B cell (primary cell): ENCODE measurements around the gene RBPJ. TPM values are rescaled to one million over a fixed set of nuclear protein-coding genes. Genes with fewer than 3 reads are reported as not detected.

Experiments used
- ATAC-seq: fragments of 200-7000 bp; cut with Tn5 transposase; one replicate; pipeline ENCODE4 v1.10.0; 2021; ENCODE audit warnings: low read depth, mild to moderate bottlenecking, moderate number of reproducible peaks, moderate library complexity
- CTCF ChIA-PET: fragments of 350-600 bp; sonication (Branson Sonifier 250); formaldehyde crosslinking; loops from one replicate; lab custom pipeline; 2021; ENCODE audit warnings: antibody characterized with exemption, inconsistent platforms; lab: Charles Lee
- POLR2A ChIA-PET: fragments of 350-600 bp; sonication (Branson Sonifier 250); formaldehyde crosslinking; loops from one replicate; lab custom pipeline; 2021; ENCODE audit warnings: antibody characterized with exemption; lab: Charles Lee
- DNase-seq: peaks from one replicate; pipeline ENCODE4 v3.0.0; 2013
- H2AFZ ChIP-seq: 2 replicates; pipeline ENCODE4 v1.6.1; 2012; ENCODE audit warnings: mild to moderate bottlenecking, low read depth, low read length; ENCODE audit not compliant: insufficient read depth, poor library complexity, severe bottlenecking
- H3K27ac ChIP-seq, 2 donors: 1 replicate in 1 of 2; 2 replicates in 1 of 2; pipeline ENCODE4 v1.5.1; 2012 to 2013; ENCODE audit warnings: low read length in 2 of 2, mild to moderate bottlenecking in 2 of 2, moderate library complexity in 1 of 2
- H3K27me3 ChIP-seq, 4 experiments: fragments of 200-600 bp in 1 of 4; sonication (generic) in 1 of 4; replicated peaks in 1 of 4; 1 replicate in 2 of 4; 2 replicates in 2 of 4; pipeline versions ENCODE4 v1.6.1 to v1.7.0; 2013 to 2016; ENCODE audit warnings: low read length in 3 of 4, mild to moderate bottlenecking in 2 of 4, mixed read lengths in 1 of 4, moderate library complexity in 1 of 4; ENCODE audit not compliant: insufficient read depth in 4 of 4, control insufficient read depth in 3 of 4; ENCODE audit errors: control extremely low read depth in 1 of 4
- H3K36me3 ChIP-seq, 2 experiments: replicated peaks in 1 of 2; 1 replicate in 1 of 2; 2 replicates in 1 of 2; pipeline versions ENCODE4 v1.6.1 to v1.7.1; 2013; ENCODE audit warnings: low read length in 1 of 2; ENCODE audit not compliant: insufficient read depth in 2 of 2, control insufficient read depth in 1 of 2; ENCODE audit errors: control extremely low read depth in 1 of 2, extremely low read depth in 1 of 2
- H3K4me1 ChIP-seq, 2 donors: fragments of 200-600 bp in 1 of 2; sonication (generic) in 1 of 2; 1 replicate in 1 of 2; 2 replicates in 1 of 2; pipeline versions ENCODE4 v1.5.1 to v1.6.1; 2013 to 2017; ENCODE audit warnings: low read length in 2 of 2; ENCODE audit not compliant: control insufficient read depth in 2 of 2, insufficient read depth in 2 of 2
- H3K4me2 ChIP-seq: replicated peaks from 2 replicates; pipeline ENCODE3; 2012; ENCODE audit warnings: mild to moderate bottlenecking, low read depth, low read length; ENCODE audit not compliant: poor library complexity, severe bottlenecking
- H3K4me3 ChIP-seq, 5 experiments: fragments of 200-600 bp in 1 of 5; sonication (generic) in 1 of 5; 1 replicate in 3 of 5; 2 replicates in 2 of 5; pipeline versions ENCODE4 v1.5.1 to v1.7.0; 2011 to 2016; ENCODE audit warnings: low read length in 4 of 5, mild to moderate bottlenecking in 4 of 5, low read depth in 2 of 5, control low read depth in 1 of 5, moderate library complexity in 1 of 5; ENCODE audit not compliant: insufficient read depth in 1 of 5; ENCODE audit errors: control extremely low read depth in 1 of 5, extremely low read depth in 1 of 5
- H3K79me2 ChIP-seq: fragments of 200-600 bp; sonication (generic); one replicate; pipeline ENCODE4 v1.6.0; 2016; ENCODE audit warnings: low read length; ENCODE audit not compliant: control insufficient read depth, insufficient read depth
- H3K9ac ChIP-seq: fragments of 200-600 bp; sonication (generic); 2 replicates; pipeline ENCODE4 v1.6.1; 2017; ENCODE audit warnings: mild to moderate bottlenecking, low read length, moderate library complexity
- H3K9me3 ChIP-seq, 3 donors: one replicate each; pipeline versions ENCODE4 v1.6.1 to v1.7.1; 2013; ENCODE audit warnings: low read length in 2 of 3; ENCODE audit not compliant: control insufficient read depth in 2 of 3, insufficient read depth in 1 of 3; ENCODE audit errors: control extremely low read depth in 1 of 3
- H4K20me1 ChIP-seq: 2 replicates; pipeline ENCODE4 v1.6.0; 2012; ENCODE audit warnings: mild to moderate bottlenecking, low read length; ENCODE audit not compliant: insufficient read depth, control insufficient read depth, poor library complexity, severe bottlenecking
- H3K27ac Mint-ChIP-seq: one replicate; pipeline ENCODE4 v1.8.0; 2021; ENCODE audit warnings: mixed read lengths
- H3K27me3 Mint-ChIP-seq: one replicate; pipeline ENCODE4 v1.8.0; 2021; ENCODE audit warnings: mixed read lengths
- H3K4me1 Mint-ChIP-seq: one replicate; pipeline ENCODE4 v1.8.0; 2021; ENCODE audit warnings: mixed read lengths
- H3K4me3 Mint-ChIP-seq: one replicate; pipeline ENCODE4 v1.8.0; 2021; ENCODE audit warnings: mixed read lengths
- H3K9me3 Mint-ChIP-seq: one replicate; pipeline ENCODE4 v1.8.0; 2022; ENCODE audit warnings: mixed read lengths; ENCODE audit not compliant: insufficient read depth
- EZH2 ChIP-seq: IDR thresholded peaks from 2 replicates; pipeline ENCODE4 v1.6.1; 2012; ENCODE audit warnings: borderline replicate concordance, low read depth, mild to moderate bottlenecking, moderate library complexity, low read length; ENCODE audit not compliant: insufficient read depth, poor library complexity, severe bottlenecking
- WGBS: methylation state at CpG from one replicate; pipeline ENCODE4 v1.1.5; 2013; ENCODE audit warnings: missing lambda C conversion rate; ENCODE audit not compliant: insufficient coverage; 5-methylcytosine and 5-hydroxymethylcytosine counted together
- intact Hi-C: fragments of 100-400 bp; cut with micrococcal nuclease; formaldehyde crosslinking; loops from one replicate; pipeline ENCODE4 v1.10.0; 2022
- polyA plus RNA-seq: library from polyadenylated mRNA; depleted of rRNA; stranded (reverse); fragments of >200 nt; gene quantifications from 2 replicates; pipeline ENCODE4 v1.2.3, GENCODE V29; 2012
- total RNA-seq, 2 donors: library from RNA; stranded (reverse); fragments of 120-200 nt in 1 of 2; gene quantifications; 1 replicate in 1 of 2; 2 replicates in 1 of 2; pipeline versions ENCODE4 v1.2.3 to v1.2.4, GENCODE V29; 2013 to 2022
- TF ChIP-seq, protein P1 (sequence below): fragments of 200-600 bp; IDR thresholded peaks from one replicate; pipeline ENCODE4 v1.8.0; 2022; ENCODE audit warnings: antibody characterized with exemption, mild to moderate bottlenecking

The RBPJ gene
- total and polyA plus RNA-seq, 2 donors (not counting 1 experiment from before 2014, with no cell fraction given) = 10.6 to 50.1 TPM

DNA sequence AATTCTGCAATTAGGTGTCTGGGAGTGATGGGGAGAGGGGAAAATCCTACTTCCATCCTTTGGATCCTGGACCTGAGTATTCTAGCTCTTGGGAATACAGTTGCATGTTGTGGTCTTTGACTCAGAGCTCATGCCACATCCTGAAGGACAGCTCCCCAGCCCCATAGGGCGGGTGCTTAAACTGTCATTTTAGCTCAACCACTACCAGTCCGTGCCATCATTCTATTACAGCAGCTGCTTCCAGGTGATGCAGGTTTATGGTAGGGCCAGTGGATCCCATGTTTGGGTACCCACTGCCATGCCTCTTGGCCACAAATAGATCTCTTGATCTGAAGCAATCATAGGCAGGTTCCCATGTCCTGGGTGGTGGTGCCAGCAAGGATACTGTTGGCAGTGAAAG, 134.8 kb downstream of the RBPJ start:
- intact Hi-C loops = no loop called here
- Mint-ChIP-seq H3K27me3 (peaks cover 10% of the 10 kb centered on the region), H3K27ac (no peak overlapping the region), H3K9me3 (no peaks in the 10 kb centered on the region), H3K4me3 (no peak overlapping the region), H3K4me1 (peaks cover 4% of the 10 kb centered on the region)
- H4K20me1 ChIP-seq = no peaks in the 10 kb centered on the region
- no peaks in the 10 kb centered on the region for H3K79me2 ChIP-seq
- H3K27me3 ChIP-seq = peaks cover 0 to 2% (median 0%) of the 10 kb centered on the region in 4 experiments
- H3K9ac ChIP-seq = no peak overlapping the region
- no CpG with 5 or more reads among the region's 2 CpGs for WGBS
- ChIA-PET CTCF (interaction anchor here (0.8 to 9.7 kb wide), 2 partner anchors 45 to 552 kb away, joined by 3 to 125 read pairs; no protein-coding TSS in a partner anchor), POLR2A (no interaction called here)
- no peak overlapping the region for H2AFZ ChIP-seq
- H3K9me3 ChIP-seq = peaks cover 0 to 4% (median 3%) of the 10 kb centered on the region in 3 donors
- H3K36me3 ChIP-seq = no peaks in the 10 kb centered on the region
- no peak for ATAC-seq
- H3K27ac ChIP-seq = no peak overlapping the region
- TF ChIP-seq EZH2 = no peak
- TF ChIP-seq, protein P1, sequence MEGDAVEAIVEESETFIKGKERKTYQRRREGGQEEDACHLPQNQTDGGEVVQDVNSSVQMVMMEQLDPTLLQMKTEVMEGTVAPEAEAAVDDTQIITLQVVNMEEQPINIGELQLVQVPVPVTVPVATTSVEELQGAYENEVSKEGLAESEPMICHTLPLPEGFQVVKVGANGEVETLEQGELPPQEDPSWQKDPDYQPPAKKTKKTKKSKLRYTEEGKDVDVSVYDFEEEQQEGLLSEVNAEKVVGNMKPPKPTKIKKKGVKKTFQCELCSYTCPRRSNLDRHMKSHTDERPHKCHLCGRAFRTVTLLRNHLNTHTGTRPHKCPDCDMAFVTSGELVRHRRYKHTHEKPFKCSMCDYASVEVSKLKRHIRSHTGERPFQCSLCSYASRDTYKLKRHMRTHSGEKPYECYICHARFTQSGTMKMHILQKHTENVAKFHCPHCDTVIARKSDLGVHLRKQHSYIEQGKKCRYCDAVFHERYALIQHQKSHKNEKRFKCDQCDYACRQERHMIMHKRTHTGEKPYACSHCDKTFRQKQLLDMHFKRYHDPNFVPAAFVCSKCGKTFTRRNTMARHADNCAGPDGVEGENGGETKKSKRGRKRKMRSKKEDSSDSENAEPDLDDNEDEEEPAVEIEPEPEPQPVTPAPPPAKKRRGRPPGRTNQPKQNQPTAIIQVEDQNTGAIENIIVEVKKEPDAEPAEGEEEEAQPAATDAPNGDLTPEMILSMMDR = no peak
- H3K4me2 ChIP-seq = no peak overlapping the region
- H3K4me3 ChIP-seq = no peak overlapping the region
- H3K4me1 ChIP-seq = peaks cover 3 to 4% of the 10 kb centered on the region in 2 donors
- no peak for DNase-seq

DNA sequence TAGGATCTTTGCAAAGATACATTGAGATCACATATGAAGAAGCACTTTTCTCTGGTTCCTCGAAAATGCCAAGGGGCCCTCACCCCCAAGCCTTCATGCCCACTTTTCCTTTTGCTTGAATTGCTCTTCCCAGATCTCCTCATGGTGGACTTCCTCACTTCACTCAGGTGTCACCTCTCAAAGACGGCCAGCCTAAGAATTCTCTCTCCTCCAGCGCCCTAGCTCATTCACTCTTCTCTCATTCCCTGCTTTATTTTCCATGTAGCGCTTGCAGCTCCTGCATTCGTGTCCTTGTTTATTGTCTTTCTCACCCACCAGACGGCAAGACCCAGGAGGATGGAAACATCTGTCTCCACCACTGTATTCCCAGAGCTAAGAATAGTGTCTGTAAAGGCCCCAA, 136.6 kb downstream of the RBPJ start:
- no peaks in the 10 kb centered on the region for H3K79me2 ChIP-seq
- 79% methylated on average over 3 of the region's 6 CpGs for WGBS
- intact Hi-C loops = no loop called here

More for the DNA sequence above, 136.6 kb downstream of the RBPJ start:
- Mint-ChIP-seq H3K27me3 (peaks cover 5% of the 10 kb centered on the region), H3K4me1 (peaks cover 4% of the 10 kb centered on the region), H3K4me3 (no peak overlapping the region), H3K9me3 (no peaks in the 10 kb centered on the region), H3K27ac (no peak overlapping the region)
- Histone ChIP-seq H3K4me2 (no peak overlapping the region), H3K4me3 (no peak overlapping the region), H2AFZ (peak overlapping the region; percentile 11), H4K20me1 (no peaks in the 10 kb centered on the region), H3K27me3 (no peaks in the 10 kb centered on the region), H3K27ac (no peak overlapping the region), H3K9me3 (peaks cover 0 to 4% (median 3%) of the 10 kb centered on the region in 3 donors), H3K36me3 (no peaks in the 10 kb centered on the region), H3K9ac (no peak overlapping the region), H3K4me1 (peaks cover 3 to 4% of the 10 kb centered on the region in 2 donors)
- ATAC-seq (no peak), DNase-seq (no peak)
- CTCF ChIA-PET = interaction anchor here (0.8 to 9.7 kb wide), 3 partner anchors 272 to 554 kb away, joined by 3 to 125 read pairs (median 3); no protein-coding TSS in a partner anchor
- TF ChIP-seq, protein P1 = no peak
- POLR2A ChIA-PET = no interaction called here
